ENCODE data around the gene SOD2.
"Not testable (repeated sequence)": the region's sequence is repeated elsewhere in the genome, so short reads cannot be mapped to it uniquely, and the experiment has no call there.

The SOD2 gene

DNA sequence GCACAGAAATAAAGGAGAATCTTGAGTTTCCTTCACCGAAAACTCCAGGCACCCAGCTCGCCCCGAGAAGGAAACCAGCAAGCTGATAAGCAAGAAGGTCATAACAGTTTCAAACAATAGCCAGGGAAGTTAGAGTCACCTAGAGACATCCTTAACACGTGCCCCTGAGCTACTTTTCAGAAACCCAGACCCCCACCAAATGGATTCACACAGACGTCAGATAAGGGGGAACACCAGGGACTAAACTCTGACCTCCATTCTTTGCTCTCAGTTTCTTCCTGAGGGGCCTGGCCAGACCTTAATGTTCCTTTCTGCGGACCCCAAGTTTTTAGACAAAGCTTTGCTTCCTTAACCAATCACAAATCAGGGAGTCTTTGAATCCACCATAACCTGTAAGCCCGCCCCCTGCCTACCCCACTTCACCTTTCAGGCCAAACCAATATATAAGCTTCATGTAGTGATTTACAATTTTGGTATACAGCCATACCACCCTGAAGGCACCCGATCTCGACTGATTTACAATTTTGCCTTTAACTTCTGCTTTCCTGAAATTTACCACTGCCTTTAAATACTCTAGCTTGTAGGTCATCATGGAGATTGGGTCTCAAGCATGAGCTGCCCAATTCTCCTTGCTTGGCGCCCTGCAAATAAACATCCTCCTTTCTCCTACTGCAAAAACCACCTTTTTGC, 11.7 kb downstream of the SOD2 start:
- no peaks in the 10 kb centered on the region for H3K9me3 ChIP-seq (ENCODE audit: control insufficient read depth in 1 of 2, low read length in 2 of 2)
- no peak overlapping the region for H3K27ac ChIP-seq (ENCODE audit: low read length)
- H3K4me1 ChIP-seq (ENCODE audit: control insufficient read depth in 1 of 2, insufficient read depth in 2 of 2, low read length in 2 of 2): peaks cover 0 to 3% of the 10 kb centered on the region in 2 donors
- H3K27me3 ChIP-seq (ENCODE audit: low read depth, low read length): no peaks in the 10 kb centered on the region
- peaks cover 42 to 50% of the 10 kb centered on the region in 2 donors for H3K36me3 ChIP-seq (ENCODE audit: control insufficient read depth in 1 of 2, insufficient read depth in 2 of 2, low read length in 2 of 2)
- H3K4me3 ChIP-seq (ENCODE audit: low read depth in 1 of 2, low read length in 2 of 2): no peak overlapping the region

DNA sequence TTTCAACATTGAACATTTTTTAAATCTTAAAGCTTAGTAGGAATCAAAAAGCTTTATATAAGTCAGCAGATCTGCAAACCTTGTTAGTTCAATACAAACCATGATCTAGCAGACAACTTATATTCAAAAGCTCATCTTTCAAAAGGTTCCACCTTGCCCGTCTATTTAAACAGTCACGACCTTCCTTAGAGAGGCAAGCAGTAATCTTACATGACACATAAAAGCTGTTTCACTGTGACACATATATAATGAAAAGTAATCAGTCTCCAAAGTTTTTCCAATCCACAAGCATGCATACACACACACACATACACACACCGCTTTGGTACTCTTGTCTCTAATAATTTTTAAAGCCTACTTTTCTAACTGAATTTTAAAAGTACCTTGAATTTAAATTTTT, 12.9 kb downstream of the SOD2 start:
- Histone ChIP-seq H3K27ac (ENCODE audit: low read length) (no peak overlapping the region), H3K4me3 (ENCODE audit: low read depth in 1 of 2, low read length in 2 of 2) (no peak overlapping the region), H3K36me3 (ENCODE audit: control insufficient read depth in 1 of 2, insufficient read depth in 2 of 2, low read length in 2 of 2) (peaks cover 37 to 40% of the 10 kb centered on the region in 2 donors), H3K9me3 (ENCODE audit: control insufficient read depth in 1 of 2, low read length in 2 of 2) (no peaks in the 10 kb centered on the region), H3K27me3 (ENCODE audit: low read depth, low read length) (no peaks in the 10 kb centered on the region), H3K4me1 (ENCODE audit: control insufficient read depth in 1 of 2, insufficient read depth in 2 of 2, low read length in 2 of 2) (peaks cover 0 to 3% of the 10 kb centered on the region in 2 donors)

DNA sequence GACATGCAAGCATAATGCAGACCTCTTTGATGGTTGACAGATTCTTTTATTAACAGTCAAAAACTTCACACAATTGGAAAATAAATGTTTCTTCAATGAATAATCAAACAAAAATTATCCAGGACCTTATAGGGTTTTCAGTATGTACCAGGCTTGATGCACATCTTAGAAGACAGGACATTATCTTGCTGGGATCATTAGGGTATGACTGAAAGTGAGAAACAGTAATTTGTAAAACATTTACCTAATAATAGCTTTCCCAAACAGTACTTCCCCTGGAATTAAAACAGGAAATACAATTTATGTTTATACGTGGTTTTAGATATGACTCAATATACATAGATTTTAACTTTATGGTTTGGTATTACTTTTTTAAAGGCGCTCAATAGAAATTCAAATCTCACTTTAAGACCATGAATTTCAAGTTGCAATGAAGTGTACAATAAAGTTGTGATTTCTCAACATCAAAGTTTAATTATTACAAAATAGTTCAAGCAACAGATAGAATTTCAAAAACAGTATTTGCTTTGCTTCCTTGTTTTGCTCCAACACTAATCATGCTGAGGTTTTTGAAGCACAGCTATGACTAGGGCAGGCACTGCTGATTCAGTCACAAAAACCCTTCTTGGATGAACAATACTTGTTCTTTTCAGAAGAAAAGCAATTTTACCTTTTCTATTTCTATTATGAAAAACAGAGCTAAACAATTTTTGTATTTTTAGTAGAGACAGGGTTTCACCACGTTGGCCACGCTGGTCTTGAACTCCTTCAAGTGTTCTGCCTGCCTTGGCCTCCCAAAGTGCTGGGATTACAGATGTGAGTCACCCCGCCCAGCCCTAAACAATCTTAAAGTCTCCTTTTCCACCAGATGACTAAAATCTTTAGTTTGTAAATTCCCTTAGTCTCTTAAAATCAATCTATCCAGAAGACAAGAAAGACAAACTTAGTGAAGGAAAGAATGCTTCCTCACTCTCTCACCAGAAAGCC, 13.7 kb downstream of the SOD2 start:
- Histone ChIP-seq H3K27ac (ENCODE audit: low read length) (no peak overlapping the region), H3K4me3 (ENCODE audit: low read depth in 1 of 2, low read length in 2 of 2) (no peak overlapping the region), H3K36me3 (ENCODE audit: control insufficient read depth in 1 of 2, insufficient read depth in 2 of 2, low read length in 2 of 2) (peaks cover 32 to 35% of the 10 kb centered on the region in 2 donors), H3K27me3 (ENCODE audit: low read depth, low read length) (no peaks in the 10 kb centered on the region), H3K4me1 (ENCODE audit: control insufficient read depth in 1 of 2, insufficient read depth in 2 of 2, low read length in 2 of 2) (peaks cover 0 to 3% of the 10 kb centered on the region in 2 donors), H3K9me3 (ENCODE audit: control insufficient read depth in 1 of 2, low read length in 2 of 2) (no peaks in the 10 kb centered on the region)

DNA sequence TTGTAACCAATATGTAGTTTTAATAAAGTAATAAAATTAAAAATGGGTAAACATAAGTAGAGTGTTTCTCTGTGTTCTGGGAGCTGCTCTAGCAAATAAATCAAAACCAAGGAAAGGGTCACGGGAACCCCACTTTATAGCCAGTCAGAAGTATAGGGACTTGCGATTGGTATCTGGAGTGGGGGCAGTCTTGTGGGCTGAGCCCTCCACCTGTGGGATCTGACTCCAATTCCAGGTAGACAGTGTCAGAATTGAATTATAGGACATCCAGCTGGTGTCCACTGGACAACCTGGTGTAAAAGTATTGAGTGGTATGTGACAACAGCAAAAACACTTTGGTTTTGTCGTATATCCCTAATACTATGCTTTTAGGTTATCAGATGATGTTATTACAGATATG, 14.5 kb downstream of the SOD2 start:
- Histone ChIP-seq H3K27me3 (ENCODE audit: low read depth, low read length) (no peaks in the 10 kb centered on the region), H3K36me3 (ENCODE audit: control insufficient read depth in 1 of 2, insufficient read depth in 2 of 2, low read length in 2 of 2) (peaks cover 31 to 32% of the 10 kb centered on the region in 2 donors), H3K27ac (ENCODE audit: low read length) (no peak overlapping the region)

DNA sequence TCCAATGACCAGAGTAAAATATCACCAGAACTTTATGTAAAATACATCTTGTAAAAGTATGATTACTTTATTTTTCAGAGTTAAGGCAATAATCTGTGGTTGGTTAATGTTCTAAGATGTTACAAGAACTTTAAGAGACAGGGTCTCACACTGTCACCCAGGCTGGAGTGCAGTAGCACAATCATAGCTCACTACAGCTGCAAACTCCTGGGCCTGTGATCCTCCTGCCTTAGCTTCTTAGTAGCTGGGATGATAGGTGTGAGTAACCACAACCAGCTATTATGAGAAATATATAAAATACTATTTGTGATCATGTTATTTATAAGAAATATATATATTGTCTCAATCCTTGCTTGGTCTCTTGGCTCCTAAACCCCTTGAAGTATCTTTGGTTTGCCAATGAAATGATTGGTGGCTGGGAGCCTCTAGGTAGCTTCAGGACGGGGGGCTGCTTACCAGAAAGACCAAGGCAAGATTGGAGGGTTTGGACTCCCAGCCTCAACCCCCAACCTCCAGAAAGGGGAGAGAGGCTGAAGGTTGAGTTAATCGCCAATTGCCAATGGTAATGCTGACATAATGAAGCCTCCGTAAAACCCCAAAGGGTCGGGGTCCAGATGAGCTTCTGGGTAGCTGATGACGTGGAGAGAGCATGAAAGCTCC, 15.4 kb downstream of the SOD2 start:
- Histone ChIP-seq H3K4me3 (ENCODE audit: low read depth in 1 of 2, low read length in 2 of 2) (no peak overlapping the region), H3K27ac (ENCODE audit: low read length) (no peak overlapping the region), H3K9me3 (ENCODE audit: control insufficient read depth in 1 of 2, low read length in 2 of 2) (no peaks in the 10 kb centered on the region), H3K4me1 (ENCODE audit: control insufficient read depth in 1 of 2, insufficient read depth in 2 of 2, low read length in 2 of 2) (peaks cover 0 to 3% of the 10 kb centered on the region in 2 donors), H3K36me3 (ENCODE audit: control insufficient read depth in 1 of 2, insufficient read depth in 2 of 2, low read length in 2 of 2) (peaks cover 25 to 32% of the 10 kb centered on the region in 2 donors), H3K27me3 (ENCODE audit: low read depth, low read length) (no peaks in the 10 kb centered on the region)

More for the DNA sequence above, 14.5 kb downstream of the SOD2 start:
- H3K9me3 ChIP-seq (ENCODE audit: control insufficient read depth in 1 of 2, low read length in 2 of 2): no peaks in the 10 kb centered on the region
- H3K4me1 ChIP-seq (ENCODE audit: control insufficient read depth in 1 of 2, insufficient read depth in 2 of 2, low read length in 2 of 2): peaks cover 0 to 3% of the 10 kb centered on the region in 2 donors
- no peak overlapping the region for H3K4me3 ChIP-seq (ENCODE audit: low read depth in 1 of 2, low read length in 2 of 2)

DNA sequence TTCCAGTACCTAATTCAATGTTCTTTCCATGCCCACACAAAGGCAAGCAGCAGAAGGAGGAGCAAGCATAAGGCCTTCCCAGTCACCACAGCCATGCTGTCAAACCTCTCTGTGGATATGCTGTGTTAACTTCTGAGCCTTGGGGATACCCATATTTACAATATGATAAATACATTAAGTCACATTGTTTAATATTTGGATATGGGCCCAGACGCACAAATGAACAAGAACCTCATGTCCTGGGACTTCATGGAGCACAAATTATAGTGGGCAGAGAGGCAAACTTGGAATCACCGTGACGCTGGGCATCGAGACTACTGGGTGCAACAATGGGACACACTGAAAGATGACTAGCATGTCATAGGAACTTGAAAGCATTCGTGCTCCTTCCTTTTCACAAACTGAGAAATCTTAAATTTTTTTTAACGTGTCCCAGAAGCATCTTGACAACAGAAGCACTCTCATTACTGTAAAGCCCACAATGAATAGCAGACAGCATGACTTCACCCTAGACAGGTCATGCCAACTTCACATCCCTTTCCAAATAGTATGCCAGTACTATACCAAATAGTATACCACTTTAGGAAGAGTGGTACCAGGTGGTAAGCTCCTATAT, 16.0 kb downstream of the SOD2 start:
- Histone ChIP-seq H3K27ac (ENCODE audit: low read length) (no peak overlapping the region), H3K9me3 (ENCODE audit: control insufficient read depth in 1 of 2, low read length in 2 of 2) (no peaks in the 10 kb centered on the region), H3K27me3 (ENCODE audit: low read depth, low read length) (no peaks in the 10 kb centered on the region), H3K4me3 (ENCODE audit: low read depth in 1 of 2, low read length in 2 of 2) (no peak overlapping the region), H3K36me3 (ENCODE audit: control insufficient read depth in 1 of 2, insufficient read depth in 2 of 2, low read length in 2 of 2) (peaks cover 19 to 32% of the 10 kb centered on the region in 2 donors), H3K4me1 (ENCODE audit: control insufficient read depth in 1 of 2, insufficient read depth in 2 of 2, low read length in 2 of 2) (peaks cover 0 to 3% of the 10 kb centered on the region in 2 donors)

DNA sequence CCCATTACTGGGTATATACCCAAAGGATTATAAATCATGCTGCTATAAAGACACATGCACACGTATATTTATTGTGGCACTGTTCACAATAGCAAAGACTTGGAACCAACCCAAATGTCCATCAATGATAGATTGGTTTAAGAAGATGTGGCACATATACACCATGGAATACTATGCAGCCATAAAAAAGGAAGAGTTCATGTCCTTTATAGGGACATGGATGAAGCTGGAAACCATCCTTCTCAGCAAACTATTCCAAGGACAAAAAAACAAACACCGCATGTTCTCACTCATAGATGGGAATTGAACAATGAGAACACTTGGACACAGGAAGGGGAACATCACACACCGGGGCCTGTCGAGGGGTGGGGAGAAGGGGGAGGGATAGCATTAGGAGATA, 16.8 kb downstream of the SOD2 start:
- not testable (repeated sequence) for H3K4me1 ChIP-seq (ENCODE audit: control insufficient read depth in 1 of 2, insufficient read depth in 2 of 2, low read length in 2 of 2); H3K27me3 ChIP-seq (ENCODE audit: low read depth, low read length); H3K27ac ChIP-seq (ENCODE audit: low read length); H3K4me3 ChIP-seq (ENCODE audit: low read depth in 1 of 2, low read length in 2 of 2); H3K9me3 ChIP-seq (ENCODE audit: control insufficient read depth in 1 of 2, low read length in 2 of 2)
- H3K36me3 ChIP-seq (ENCODE audit: control insufficient read depth in 1 of 2, insufficient read depth in 2 of 2, low read length in 2 of 2): peaks cover 11 to 26% of the 10 kb centered on the region in 2 donors

DNA sequence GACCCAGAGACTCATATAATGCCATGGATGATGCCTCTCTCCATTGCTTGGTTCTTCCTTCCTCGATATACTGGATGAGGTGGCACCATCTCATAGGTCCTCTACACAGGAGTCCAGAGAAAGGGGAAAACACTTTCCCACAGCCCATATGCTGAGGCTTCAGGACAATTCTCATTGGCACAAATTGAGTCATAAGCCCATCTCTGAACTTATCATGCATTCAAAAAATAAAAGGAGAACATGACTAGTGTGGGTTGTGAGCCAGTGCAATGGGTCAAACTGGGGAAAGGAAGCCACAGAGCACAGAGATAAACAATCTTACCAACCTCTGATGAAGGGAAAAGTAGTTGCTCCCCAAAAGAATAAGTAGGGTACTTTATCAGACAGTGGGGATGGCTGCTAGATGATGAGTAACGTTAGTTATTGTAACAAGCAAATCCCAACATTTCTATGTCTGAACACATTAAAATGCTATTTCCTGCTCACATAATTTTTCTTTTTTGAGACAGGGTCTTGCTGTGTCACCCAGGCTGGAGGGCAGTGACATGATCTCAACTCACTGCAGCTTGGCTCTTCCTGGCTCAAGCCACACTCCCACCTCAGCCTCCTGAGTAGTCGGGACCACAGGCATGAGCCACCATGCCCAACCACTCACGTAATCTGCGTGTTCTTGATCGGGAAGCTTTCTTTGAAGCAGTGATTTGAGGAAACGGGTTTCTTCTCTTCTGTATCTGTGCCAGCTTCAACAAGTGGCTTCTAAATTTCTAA, 27.0 kb downstream of the SOD2 start:
- Histone ChIP-seq H3K36me3 (ENCODE audit: control insufficient read depth in 1 of 2, insufficient read depth in 2 of 2, low read length in 2 of 2) (peaks cover 0 to 12% of the 10 kb centered on the region in 2 donors), H3K9me3 (ENCODE audit: control insufficient read depth in 1 of 2, low read length in 2 of 2) (peaks cover 0 to 7% of the 10 kb centered on the region in 2 donors), H3K4me1 (ENCODE audit: control insufficient read depth in 1 of 2, insufficient read depth in 2 of 2, low read length in 2 of 2) (no peaks in the 10 kb centered on the region), H3K4me3 (ENCODE audit: low read depth in 1 of 2, low read length in 2 of 2) (no peak overlapping the region), H3K27me3 (ENCODE audit: low read depth, low read length) (no peaks in the 10 kb centered on the region), H3K27ac (ENCODE audit: low read length) (no peak overlapping the region)

DNA sequence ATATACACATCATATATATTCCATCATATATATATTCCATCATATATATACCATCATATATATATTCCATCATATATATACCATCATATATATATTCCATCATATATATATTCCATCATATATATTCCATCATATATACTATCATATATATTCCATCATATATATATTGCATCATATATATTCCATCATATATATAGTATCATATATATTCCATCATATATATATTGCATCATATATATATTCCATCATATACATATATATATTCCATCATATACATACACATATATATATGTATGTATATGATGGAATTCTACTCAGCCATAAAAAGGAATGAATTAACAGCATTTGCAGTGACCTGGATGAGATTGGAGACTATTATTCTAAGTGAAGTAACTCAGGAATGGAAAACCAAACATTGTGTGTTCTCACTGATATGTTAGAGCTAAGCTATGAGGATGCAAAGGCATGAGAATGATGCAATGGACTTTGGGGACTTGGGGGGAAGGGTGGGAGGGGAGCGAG, 29.6 kb downstream of the SOD2 start:
- H3K27me3 ChIP-seq (ENCODE audit: low read depth, low read length); H3K36me3 ChIP-seq (ENCODE audit: control insufficient read depth in 1 of 2, insufficient read depth in 2 of 2, low read length in 2 of 2): not testable (repeated sequence)

DNA sequence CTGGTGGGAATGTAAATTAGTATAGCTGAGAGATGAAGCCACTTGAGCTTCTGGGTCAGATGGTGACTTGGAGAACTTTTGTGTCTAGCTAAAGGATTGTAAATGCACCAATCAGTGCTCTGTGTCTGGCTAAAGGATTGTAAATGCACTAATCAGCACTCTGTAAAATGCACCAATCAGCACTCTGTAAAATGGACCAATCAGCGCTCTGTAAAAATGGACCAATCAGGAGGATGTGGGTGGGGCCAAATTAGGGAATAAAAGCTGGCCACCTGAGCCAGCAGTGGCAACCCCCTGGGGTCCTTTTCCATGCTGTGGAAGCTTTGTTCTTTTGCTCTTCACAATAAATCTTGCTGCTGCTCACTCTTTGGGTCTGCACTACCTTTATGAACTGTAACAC, 31.1 kb downstream of the SOD2 start:
- H3K36me3 ChIP-seq (ENCODE audit: control insufficient read depth in 1 of 2, insufficient read depth in 2 of 2, low read length in 2 of 2); H3K4me3 ChIP-seq (ENCODE audit: low read depth in 1 of 2, low read length in 2 of 2): not testable (repeated sequence)

More for the DNA sequence above, 29.6 kb downstream of the SOD2 start:
- H3K4me3 ChIP-seq (ENCODE audit: low read depth in 1 of 2, low read length in 2 of 2); H3K9me3 ChIP-seq (ENCODE audit: control insufficient read depth in 1 of 2, low read length in 2 of 2); H3K4me1 ChIP-seq (ENCODE audit: control insufficient read depth in 1 of 2, insufficient read depth in 2 of 2, low read length in 2 of 2); H3K27ac ChIP-seq (ENCODE audit: low read length): not testable (repeated sequence)

More for the DNA sequence above, 31.1 kb downstream of the SOD2 start:
- H3K9me3 ChIP-seq (ENCODE audit: control insufficient read depth in 1 of 2, low read length in 2 of 2); H3K27ac ChIP-seq (ENCODE audit: low read length); H3K4me1 ChIP-seq (ENCODE audit: control insufficient read depth in 1 of 2, insufficient read depth in 2 of 2, low read length in 2 of 2); H3K27me3 ChIP-seq (ENCODE audit: low read depth, low read length): not testable (repeated sequence)

All from muscle layer of duodenum (tissue), 2 donors.